Measurements from ENCODE around the gene EVA1A.

Gene EVA1A

GRCh38 chr2:75532488-75532887 lies 28.3 kb downstream of the EVA1A start:
- no peak for DNase-seq

GRCh38 chr2:75528221-75528977 lies 32.3 kb downstream of the EVA1A start:
- no peak for DNase-seq
- no peak for TF ChIP-seq GATA1 (IDR thresholded peaks at IDR 0.05; ENCODE audit: low read depth, low read length)
- no peak for TF ChIP-seq POLR2A (IDR thresholded peaks at IDR 0.05; ENCODE audit: low read length)

More at GRCh38 chr2:75532488-75532887, 28.3 kb downstream of the EVA1A start:
- no peak for TF ChIP-seq POLR2A (IDR thresholded peaks at IDR 0.05; ENCODE audit: low read length)
- TF ChIP-seq GATA1 (IDR thresholded peaks at IDR 0.05; ENCODE audit: low read depth, low read length) = no peak

- TF ChIP-seq GATA1 (IDR thresholded peaks at IDR 0.05; ENCODE audit: low read depth, low read length) (no peak), POLR2A (IDR thresholded peaks at IDR 0.05; ENCODE audit: low read length) (no peak)
- DNase-seq = no peak
Observed at GRCh38 chr2:75527676-75528075, 33.1 kb downstream of the EVA1A start.

GRCh38 chr2:75526842-75527241 lies 33.9 kb downstream of the EVA1A start:
- no peak for DNase-seq
- TF ChIP-seq POLR2A (IDR thresholded peaks at IDR 0.05; ENCODE audit: low read length) (no peak), GATA1 (IDR thresholded peaks at IDR 0.05; ENCODE audit: low read depth, low read length) (no peak)

GRCh38 chr2:75525434-75526310 lies 35.1 kb downstream of the EVA1A start:
- no peak for TF ChIP-seq GATA1 (IDR thresholded peaks at IDR 0.05; ENCODE audit: low read depth, low read length)
- TF ChIP-seq POLR2A (IDR thresholded peaks at IDR 0.05; ENCODE audit: low read length) = no peak
- no peak for DNase-seq

- TF ChIP-seq POLR2A (IDR thresholded peaks at IDR 0.05; ENCODE audit: low read length) (no peak), GATA1 (IDR thresholded peaks at IDR 0.05; ENCODE audit: low read depth, low read length) (no peak)
- DNase-seq = no peak
Observed at GRCh38 chr2:75524276-75524911, 36.3 kb downstream of the EVA1A start.

GRCh38 chr2:75523313-75524275 lies 37.1 kb downstream of the EVA1A start:
- no peak for TF ChIP-seq GATA1 (IDR thresholded peaks at IDR 0.05; ENCODE audit: low read depth, low read length)
- no peak for TF ChIP-seq POLR2A (IDR thresholded peaks at IDR 0.05; ENCODE audit: low read length)
- no peak for DNase-seq

GRCh38 chr2:75522543-75523312 lies 38.0 kb downstream of the EVA1A start:
- DNase-seq = no peak
- no peak for TF ChIP-seq POLR2A (IDR thresholded peaks at IDR 0.05; ENCODE audit: low read length)
- no peak for TF ChIP-seq GATA1 (IDR thresholded peaks at IDR 0.05; ENCODE audit: low read depth, low read length)

GRCh38 chr2:75521225-75521872 lies 39.4 kb downstream of the EVA1A start:
- DNase-seq = no peak
- TF ChIP-seq POLR2A (IDR thresholded peaks at IDR 0.05; ENCODE audit: low read length) (no peak), GATA1 (IDR thresholded peaks at IDR 0.05; ENCODE audit: low read depth, low read length) (no peak)

- TF ChIP-seq POLR2A (IDR thresholded peaks at IDR 0.05; ENCODE audit: low read length) (no peak), GATA1 (IDR thresholded peaks at IDR 0.05; ENCODE audit: low read depth, low read length) (no peak)
- no peak for DNase-seq
Observed at GRCh38 chr2:75519843-75520242, 40.9 kb downstream of the EVA1A start.

GRCh38 chr2:75518638-75519465 lies 41.9 kb downstream of the EVA1A start:
- no peak for DNase-seq
- no peak for TF ChIP-seq GATA1 (IDR thresholded peaks at IDR 0.05; ENCODE audit: low read depth, low read length)
- TF ChIP-seq POLR2A (IDR thresholded peaks at IDR 0.05; ENCODE audit: low read length) = no peak
